ENCODE data around the gene HIVEP3. TPM values are rescaled to one million over a fixed set of nuclear protein-coding genes. Genes with fewer than 3 reads are reported as not detected.

HIVEP3 gene
- total RNA-seq, 5 donors from 2014 or later (not counting 1 experiment from before 2014, with no cell fraction given), result 7.0 to 15.3 (median 8.8) TPM

DNA sequence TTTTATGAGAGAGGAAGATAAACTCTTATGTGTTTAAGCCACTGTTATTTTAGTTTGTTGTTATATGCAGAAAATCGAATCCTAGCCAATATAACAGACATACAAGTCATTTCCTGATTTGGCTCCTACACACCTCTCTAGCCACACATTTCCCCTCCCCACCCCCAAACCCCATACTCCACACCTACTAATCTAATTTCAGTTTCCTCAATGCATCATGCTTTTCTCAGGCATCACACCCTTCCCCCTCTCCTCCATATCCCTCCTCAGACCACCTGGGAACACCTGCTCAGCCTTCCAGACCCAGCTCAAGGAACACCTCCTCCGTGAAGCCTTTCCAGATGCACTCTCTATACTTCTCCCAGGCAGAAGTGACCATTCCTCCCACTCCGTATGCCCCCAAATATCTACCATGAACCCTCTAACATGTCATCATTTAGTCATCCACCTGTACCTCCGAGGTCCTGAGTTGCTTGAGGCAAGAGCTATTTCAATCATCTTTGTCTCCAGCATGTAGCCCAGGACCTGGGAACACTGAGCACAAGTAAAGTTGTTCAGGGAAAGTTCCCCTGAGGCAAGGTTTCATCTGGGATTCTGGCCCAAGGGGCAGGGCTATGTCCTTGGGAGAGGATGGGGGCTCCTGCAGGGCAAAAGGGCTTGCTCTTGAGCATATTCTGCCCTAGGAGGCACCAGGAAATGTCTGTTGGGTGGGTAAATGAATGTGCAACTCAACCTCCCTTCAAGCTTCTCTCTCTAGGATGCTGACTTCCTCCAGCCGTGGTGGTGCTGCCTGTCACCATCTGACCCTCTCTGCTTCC lies 126.8 kb downstream of the HIVEP3 start:
- DNase-seq (peak in 3 of 35 experiments; percentile 5 to 33 (median 8)), ATAC-seq (replicated peaks in 1 of 4) (peak; percentile 55 to 74 (median 69))
- 49% methylated on average over 3 of the region's 5 CpGs for WGBS (ENCODE audit: insufficient coverage)
- Mint-ChIP-seq H3K4me3 (peak overlapping the region in 2 of 3 donors; percentile 35 to 57), H3K36me3 (peaks cover 5% of the 10 kb centered on the region), H3K27me3 (peaks cover 0 to 1% of the 10 kb centered on the region in 2 donors), H3K4me1 (peaks cover 35 to 40% (median 39%) of the 10 kb centered on the region in 3 donors), H3K27ac (peak overlapping the region; percentile 70 to 74), H3K9me3 (no peaks in the 10 kb centered on the region)
- H3K4me1 ChIP-seq (ENCODE audit: control insufficient read depth in 1 of 2, extremely low read depth in 1 of 2, insufficient read depth in 2 of 2, low read length in 2 of 2), result peaks cover 14 to 33% of the 10 kb centered on the region in 2 experiments
- H3K9me3 ChIP-seq, result no peaks in the 10 kb centered on the region
- no peaks in the 10 kb centered on the region for H3K27me3 ChIP-seq (replicated peaks in 1 of 2; ENCODE audit: control insufficient read depth in 2 of 2, extremely low read depth in 1 of 2, insufficient read depth in 2 of 2, low read length in 1 of 2)
- POLR2A ChIA-PET, result no interaction called here
- H3K36me3 ChIP-seq (ENCODE audit: control insufficient read depth in 2 of 2, extremely low read depth in 1 of 2, insufficient read depth in 1 of 2, low read length in 1 of 2), result no peaks in the 10 kb centered on the region
- CTCF ChIA-PET, result no interaction called here
- peak overlapping the region; percentile 25 for H3K27ac ChIP-seq (ENCODE audit: low read length)
- H3K4me3 ChIP-seq (ENCODE audit: control insufficient read depth in 1 of 2, extremely low read depth in 1 of 2, low read length in 1 of 2), result no peak overlapping the region

DNA sequence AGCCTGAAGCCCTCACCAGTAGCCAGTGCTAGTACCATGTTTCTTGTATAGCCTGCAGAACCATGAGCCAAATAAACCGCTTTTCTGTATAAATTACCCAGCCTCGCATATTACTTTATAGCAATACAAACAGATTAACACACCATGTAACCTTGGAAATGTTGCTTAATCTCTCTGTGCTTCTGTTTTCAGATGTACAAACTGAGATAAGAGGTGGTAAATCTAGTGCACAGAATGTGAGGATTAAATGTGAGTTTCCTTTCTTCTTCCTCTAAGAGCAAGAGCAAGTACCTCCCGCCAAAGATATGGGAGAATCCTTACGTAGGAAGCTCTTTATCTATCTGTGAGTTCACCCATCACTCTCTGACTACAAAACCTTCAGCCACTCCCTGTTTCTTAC lies 128.4 kb downstream of the HIVEP3 start:
- no peak overlapping the region for H3K27ac ChIP-seq (ENCODE audit: low read length)
- peaks cover 5% of the 10 kb centered on the region for H3K36me3 Mint-ChIP-seq
- H3K36me3 ChIP-seq (ENCODE audit: control insufficient read depth in 2 of 2, extremely low read depth in 1 of 2, insufficient read depth in 1 of 2, low read length in 1 of 2), result no peaks in the 10 kb centered on the region
- H3K4me3 ChIP-seq (ENCODE audit: control insufficient read depth in 1 of 2, extremely low read depth in 1 of 2, low read length in 1 of 2), result no peak overlapping the region
- H3K27me3 Mint-ChIP-seq, result peaks cover 0 to 1% of the 10 kb centered on the region in 2 donors
- ChIA-PET POLR2A (no interaction called here), CTCF (no interaction called here)
- peak overlapping the region in 1 of 3 donors; percentile 12 for H3K4me3 Mint-ChIP-seq
- DNase-seq (no peak), ATAC-seq (replicated peaks in 1 of 4) (no peak)
- H3K27me3 ChIP-seq (replicated peaks in 1 of 2; ENCODE audit: control insufficient read depth in 2 of 2, extremely low read depth in 1 of 2, insufficient read depth in 2 of 2, low read length in 1 of 2), result no peaks in the 10 kb centered on the region
- WGBS (ENCODE audit: insufficient coverage), result 67% methylated on average over 2 of the region's 4 CpGs
- peaks cover 35 to 40% (median 39%) of the 10 kb centered on the region in 3 donors for H3K4me1 Mint-ChIP-seq
- H3K9me3 ChIP-seq, result no peaks in the 10 kb centered on the region
- H3K4me1 ChIP-seq (ENCODE audit: control insufficient read depth in 1 of 2, extremely low read depth in 1 of 2, insufficient read depth in 2 of 2, low read length in 2 of 2), result peaks cover 14 to 33% of the 10 kb centered on the region in 2 experiments
- H3K27ac Mint-ChIP-seq, result peak overlapping the region in 1 of 2 donors; percentile 28
- no peaks in the 10 kb centered on the region for H3K9me3 Mint-ChIP-seq

DNA sequence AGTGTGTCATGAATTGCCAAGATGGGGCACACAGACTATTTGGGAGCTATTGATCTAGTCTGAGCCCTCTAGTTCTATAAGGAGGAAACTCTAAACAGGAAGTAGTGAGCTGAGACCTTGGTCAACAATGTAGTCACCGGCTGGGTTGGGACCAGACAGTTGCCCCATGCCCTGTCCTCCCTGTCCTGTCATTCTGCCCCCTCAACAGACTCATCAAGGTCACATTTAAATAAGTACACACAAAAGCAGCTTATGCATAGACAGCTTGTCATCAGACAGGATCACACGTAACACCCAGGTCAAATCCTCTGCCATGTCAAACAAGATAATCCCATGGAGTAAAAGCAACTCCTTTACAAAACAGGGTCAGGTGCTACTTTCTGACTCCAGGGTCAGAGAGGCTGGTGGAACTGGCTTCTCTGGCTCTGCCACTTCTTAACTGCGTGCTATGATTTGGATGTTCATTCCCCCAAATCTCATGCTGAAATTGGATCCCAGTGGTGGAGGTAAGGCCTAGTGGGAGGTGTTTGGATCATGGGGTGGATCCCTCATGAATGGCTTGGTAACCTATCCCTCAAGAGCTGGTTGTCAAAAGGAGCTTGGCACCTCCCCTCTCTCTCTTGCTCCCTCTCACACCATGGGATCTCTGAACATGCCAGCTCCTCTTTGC lies 128.9 kb downstream of the HIVEP3 start:
- no peaks in the 10 kb centered on the region for H3K9me3 ChIP-seq
- ChIA-PET CTCF (interaction anchor here in 1 of 2 donors (0.7 to 1.0 kb wide), 2 partner anchors 22 to 168 kb away, joined by 3 read pairs; no protein-coding TSS in a partner anchor), POLR2A (no interaction called here)
- H3K4me1 ChIP-seq (ENCODE audit: control insufficient read depth in 1 of 2, extremely low read depth in 1 of 2, insufficient read depth in 2 of 2, low read length in 2 of 2), result peaks cover 14 to 33% of the 10 kb centered on the region in 2 experiments
- H3K27ac Mint-ChIP-seq, result peak overlapping the region in 1 of 2 donors; percentile 28
- H3K4me1 Mint-ChIP-seq, result peaks cover 35 to 44% (median 43%) of the 10 kb centered on the region in 3 donors
- 77% methylated on average over 2 of the region's 3 CpGs for WGBS (ENCODE audit: insufficient coverage)
- no peaks in the 10 kb centered on the region for H3K27me3 ChIP-seq (replicated peaks in 1 of 2; ENCODE audit: control insufficient read depth in 2 of 2, extremely low read depth in 1 of 2, insufficient read depth in 2 of 2, low read length in 1 of 2)
- DNase-seq (no peak), ATAC-seq (replicated peaks in 1 of 4) (no peak)
- H3K27ac ChIP-seq (ENCODE audit: low read length), result no peak overlapping the region
- no peak overlapping the region for H3K4me3 ChIP-seq (ENCODE audit: control insufficient read depth in 1 of 2, extremely low read depth in 1 of 2, low read length in 1 of 2)
- H3K9me3 Mint-ChIP-seq, result peaks cover 0 to 4% (median 0%) of the 10 kb centered on the region in 3 donors
- peaks cover 0 to 1% of the 10 kb centered on the region in 2 donors for H3K27me3 Mint-ChIP-seq
- peak overlapping the region in 1 of 3 donors; percentile 12 for H3K4me3 Mint-ChIP-seq
- no peaks in the 10 kb centered on the region for H3K36me3 ChIP-seq (ENCODE audit: control insufficient read depth in 2 of 2, extremely low read depth in 1 of 2, insufficient read depth in 1 of 2, low read length in 1 of 2)
- peaks cover 5% of the 10 kb centered on the region for H3K36me3 Mint-ChIP-seq

DNA sequence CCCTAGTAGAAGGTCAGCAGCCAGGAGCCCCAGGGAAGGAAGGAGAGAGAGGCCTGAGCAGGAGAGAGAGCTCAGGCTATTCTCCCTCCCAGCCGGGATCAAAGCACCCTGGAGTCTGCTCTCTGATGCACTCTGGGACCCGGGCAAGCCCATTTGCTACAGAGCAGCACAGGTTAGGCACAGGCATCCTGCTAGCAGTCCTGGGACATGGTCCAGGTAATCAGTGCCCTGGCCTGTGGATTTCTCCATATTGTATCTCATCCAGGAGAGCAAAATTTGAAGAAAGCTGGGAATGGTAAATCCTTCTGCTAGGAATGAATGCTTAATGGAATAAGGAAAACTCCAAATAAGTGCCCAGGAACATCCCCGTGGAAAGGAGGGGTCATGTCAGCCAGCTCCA lies 130.3 kb downstream of the HIVEP3 start:
- DNase-seq, result no peak
- no peak for ATAC-seq (replicated peaks in 1 of 4)
- Mint-ChIP-seq H3K4me3 (no peak overlapping the region), H3K36me3 (peaks cover 11% of the 10 kb centered on the region), H3K4me1 (peaks cover 35 to 44% (median 43%) of the 10 kb centered on the region in 3 donors), H3K9me3 (peaks cover 0 to 8% (median 3%) of the 10 kb centered on the region in 3 donors), H3K27me3 (no peaks in the 10 kb centered on the region), H3K27ac (no peak overlapping the region)
- no peak overlapping the region for H3K27ac ChIP-seq (ENCODE audit: low read length)
- H3K36me3 ChIP-seq (ENCODE audit: control insufficient read depth in 2 of 2, extremely low read depth in 1 of 2, insufficient read depth in 1 of 2, low read length in 1 of 2), result no peaks in the 10 kb centered on the region
- peaks cover 14 to 37% of the 10 kb centered on the region in 2 experiments for H3K4me1 ChIP-seq (ENCODE audit: control insufficient read depth in 1 of 2, extremely low read depth in 1 of 2, insufficient read depth in 2 of 2, low read length in 2 of 2)
- no peaks in the 10 kb centered on the region for H3K9me3 ChIP-seq
- WGBS (ENCODE audit: insufficient coverage), result 90% methylated on average over 2 of the region's 3 CpGs
- no peak overlapping the region for H3K4me3 ChIP-seq (ENCODE audit: control insufficient read depth in 1 of 2, extremely low read depth in 1 of 2, low read length in 1 of 2)
- ChIA-PET POLR2A (no interaction called here), CTCF (no interaction called here)
- H3K27me3 ChIP-seq (replicated peaks in 1 of 2; ENCODE audit: control insufficient read depth in 2 of 2, extremely low read depth in 1 of 2, insufficient read depth in 2 of 2, low read length in 1 of 2), result no peaks in the 10 kb centered on the region

DNA sequence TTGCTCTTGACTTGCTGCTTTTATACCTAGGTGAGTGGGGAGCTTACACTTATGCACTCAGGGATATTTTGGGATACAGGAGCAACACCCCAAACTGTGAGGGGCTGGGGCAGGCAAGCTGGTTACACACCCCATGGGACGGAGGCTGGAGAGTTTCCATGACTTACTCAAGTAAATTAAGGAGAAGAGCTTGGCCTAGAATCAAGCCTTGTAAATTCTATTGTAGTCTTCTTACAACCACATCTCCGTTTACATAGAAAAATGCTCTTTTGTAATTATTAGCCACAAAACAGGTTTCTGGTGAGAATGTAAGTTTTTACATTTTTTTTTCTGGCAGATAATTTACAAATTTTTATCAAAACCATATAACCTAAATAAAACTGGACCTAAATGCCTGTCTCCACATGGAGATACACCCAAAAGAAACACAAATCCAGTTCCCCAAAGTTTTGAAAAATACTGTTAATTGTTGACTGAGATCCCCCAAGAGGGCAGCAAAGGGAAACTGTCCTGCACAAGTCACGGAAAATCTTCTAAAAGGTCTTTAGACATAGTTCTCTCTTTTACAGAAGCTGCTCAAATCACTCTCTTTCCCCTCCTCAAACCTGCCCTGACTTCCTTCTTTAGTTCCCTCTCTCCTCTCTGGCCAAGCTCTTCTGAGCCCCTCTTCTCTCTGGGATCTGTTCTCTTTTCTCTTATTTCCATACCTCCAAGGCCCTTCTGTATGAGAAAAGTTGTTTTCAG lies 134.0 kb downstream of the HIVEP3 start:
- H3K4me1 Mint-ChIP-seq, result peaks cover 7 to 22% (median 11%) of the 10 kb centered on the region in 3 donors
- H3K27me3 Mint-ChIP-seq, result no peaks in the 10 kb centered on the region
- no peak overlapping the region for H3K4me3 ChIP-seq (ENCODE audit: control insufficient read depth in 1 of 2, extremely low read depth in 1 of 2, low read length in 1 of 2)
- ChIA-PET CTCF (no interaction called here), POLR2A (no interaction called here)
- WGBS (ENCODE audit: insufficient coverage), result 100% methylated on average over 1 of the region's 3 CpGs
- H3K4me3 Mint-ChIP-seq, result no peak overlapping the region
- H3K36me3 Mint-ChIP-seq, result peaks cover 11% of the 10 kb centered on the region
- peaks cover 0 to 13% of the 10 kb centered on the region in 2 experiments for H3K4me1 ChIP-seq (ENCODE audit: control insufficient read depth in 1 of 2, extremely low read depth in 1 of 2, insufficient read depth in 2 of 2, low read length in 2 of 2)
- no peak for DNase-seq
- no peak overlapping the region for H3K27ac ChIP-seq (ENCODE audit: low read length)
- ATAC-seq (replicated peaks in 1 of 4), result no peak
- no peaks in the 10 kb centered on the region for H3K27me3 ChIP-seq (replicated peaks in 1 of 2; ENCODE audit: control insufficient read depth in 2 of 2, extremely low read depth in 1 of 2, insufficient read depth in 2 of 2, low read length in 1 of 2)
- no peak overlapping the region for H3K27ac Mint-ChIP-seq
- peaks cover 0 to 8% (median 3%) of the 10 kb centered on the region in 3 donors for H3K9me3 Mint-ChIP-seq
- H3K9me3 ChIP-seq, result no peaks in the 10 kb centered on the region
- no peaks in the 10 kb centered on the region for H3K36me3 ChIP-seq (ENCODE audit: control insufficient read depth in 2 of 2, extremely low read depth in 1 of 2, insufficient read depth in 1 of 2, low read length in 1 of 2)

DNA sequence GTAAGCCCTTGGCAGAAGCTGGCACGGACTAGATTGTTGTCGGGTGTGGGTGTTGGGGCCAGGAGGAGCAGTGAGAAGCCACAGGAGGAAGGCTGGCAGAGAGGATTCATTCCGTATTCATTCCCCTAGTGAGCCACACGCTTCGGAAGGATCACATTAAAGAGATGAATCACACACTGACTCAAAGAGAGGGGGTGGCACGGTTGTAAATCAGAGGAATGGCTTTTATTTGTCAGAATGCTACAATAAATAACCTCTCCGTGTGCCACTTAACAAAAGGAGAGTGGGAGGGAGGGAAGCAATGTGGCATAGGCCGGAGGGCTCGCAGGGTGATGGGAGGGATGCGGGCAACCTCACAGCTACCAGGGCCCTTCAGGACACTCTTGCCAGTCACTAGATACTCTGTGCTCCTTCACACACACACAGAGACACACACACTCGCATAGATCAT lies 135.5 kb downstream of the HIVEP3 start:
- 59% methylated on average over 2 of the region's 11 CpGs for WGBS (ENCODE audit: insufficient coverage)
- Histone ChIP-seq H3K27me3 (replicated peaks in 1 of 2; ENCODE audit: control insufficient read depth in 2 of 2, extremely low read depth in 1 of 2, insufficient read depth in 2 of 2, low read length in 1 of 2) (no peaks in the 10 kb centered on the region), H3K36me3 (ENCODE audit: control insufficient read depth in 2 of 2, extremely low read depth in 1 of 2, insufficient read depth in 1 of 2, low read length in 1 of 2) (no peaks in the 10 kb centered on the region), H3K4me1 (ENCODE audit: control insufficient read depth in 1 of 2, extremely low read depth in 1 of 2, insufficient read depth in 2 of 2, low read length in 2 of 2) (peaks cover 0 to 13% of the 10 kb centered on the region in 2 experiments), H3K27ac (ENCODE audit: low read length) (no peak overlapping the region), H3K4me3 (ENCODE audit: control insufficient read depth in 1 of 2, extremely low read depth in 1 of 2, low read length in 1 of 2) (no peak overlapping the region), H3K9me3 (no peaks in the 10 kb centered on the region)
- Mint-ChIP-seq H3K27ac (no peak overlapping the region), H3K9me3 (peaks cover 0 to 8% (median 3%) of the 10 kb centered on the region in 3 donors), H3K4me1 (peaks cover 2 to 22% (median 9%) of the 10 kb centered on the region in 3 donors), H3K4me3 (no peak overlapping the region), H3K27me3 (no peaks in the 10 kb centered on the region), H3K36me3 (peaks cover 6% of the 10 kb centered on the region)
- ATAC-seq (replicated peaks in 1 of 4) (no peak), DNase-seq (no peak)
- POLR2A ChIA-PET, result no interaction called here
- CTCF ChIA-PET, result no interaction called here

Data from T-cell (primary cell).